HEK293T (cell line): ENCODE measurements around the gene CFAP61.

Experiments
- CTCF ChIA-PET: fragments of 350-600 bp; formaldehyde crosslinking; extraction: SDS; loops from one replicate; lab custom pipeline; 2021; ENCODE audit warnings: antibody characterized with exemption, inconsistent platforms; lab: Yijun Ruan, JAX
- POLR2A ChIA-PET: fragments of 350-600 bp; formaldehyde crosslinking; extraction: SDS; loops from one replicate; lab custom pipeline; 2020; ENCODE audit warnings: antibody characterized with exemption, inconsistent platforms; lab: Yijun Ruan, JAX
- DNase-seq: peaks from one replicate; pipeline ENCODE4 v3.0.0; 2012; ENCODE audit warnings: mixed read lengths; ENCODE audit errors: extremely low spot score
- ARNT ChIP-seq: fragments of 450-650 bp; IDR thresholded peaks from 2 replicates; pipeline ENCODE4 v1.6.1; 2017; ENCODE audit warnings: mild to moderate bottlenecking
- BHLHE40 ChIP-seq: fragments of 450-650 bp; IDR thresholded peaks from 2 replicates; pipeline ENCODE4 v1.6.1; 2016; ENCODE audit warnings: mild to moderate bottlenecking, moderate library complexity, borderline replicate concordance
- CTBP1 ChIP-seq: fragments of 450-650 bp; IDR thresholded peaks from 2 replicates; pipeline ENCODE4 v1.6.1; 2016; ENCODE audit warnings: borderline replicate concordance
- ELF4 ChIP-seq: fragments of 450-650 bp; IDR thresholded peaks from 2 replicates; pipeline ENCODE4 v1.6.1; 2017; ENCODE audit warnings: antibody characterized with exemption
- FOXA1 ChIP-seq: fragments of 450-650 bp; IDR thresholded peaks from 2 replicates; pipeline ENCODE4 v1.6.1; 2016; ENCODE audit warnings: mild to moderate bottlenecking
- FOXK2 ChIP-seq: fragments of 450-650 bp; IDR thresholded peaks from 2 replicates; pipeline ENCODE4 v1.6.1; 2016; ENCODE audit warnings: mild to moderate bottlenecking
- FOXM1 ChIP-seq: fragments of 450-650 bp; IDR thresholded peaks from 2 replicates; pipeline ENCODE4 v1.6.1; 2017; ENCODE audit warnings: mild to moderate bottlenecking, borderline replicate concordance
- HDGF ChIP-seq: fragments of 450-650 bp; IDR thresholded peaks from 2 replicates; pipeline ENCODE4 v1.6.1; 2017; ENCODE audit warnings: antibody characterized with exemption, borderline replicate concordance
- L3MBTL2 ChIP-seq: fragments of 450-650 bp; conservative IDR thresholded peaks from 2 replicates; pipeline ENCODE4 v1.6.1; 2016; ENCODE audit warnings: mild to moderate bottlenecking
- LEF1 ChIP-seq: fragments of 450-650 bp; IDR thresholded peaks from 2 replicates; pipeline ENCODE4 v1.6.1; 2017; ENCODE audit warnings: mild to moderate bottlenecking, borderline replicate concordance
- NFRKB ChIP-seq: fragments of 450-650 bp; IDR thresholded peaks from 2 replicates; pipeline ENCODE4 v1.6.1; 2016; ENCODE audit warnings: mild to moderate bottlenecking, moderate library complexity
- PKNOX1 ChIP-seq: fragments of 450-650 bp; IDR thresholded peaks from 2 replicates; pipeline ENCODE4 v1.6.1; 2016
- SP1 ChIP-seq: fragments of 450-650 bp; IDR thresholded peaks from 2 replicates; pipeline ENCODE4 v1.6.1; 2017
- SUZ12 ChIP-seq: fragments of 450-650 bp; IDR thresholded peaks from 2 replicates; pipeline ENCODE4 v1.6.1; 2016; ENCODE audit warnings: mild to moderate bottlenecking
- TARDBP ChIP-seq: fragments of 450-650 bp; IDR thresholded peaks from 2 replicates; pipeline ENCODE4 v1.6.1; 2016
- ZNF384 ChIP-seq: fragments of 450-650 bp; IDR thresholded peaks from 2 replicates; pipeline ENCODE4 v1.6.1; 2016

Gene CFAP61

DNA sequence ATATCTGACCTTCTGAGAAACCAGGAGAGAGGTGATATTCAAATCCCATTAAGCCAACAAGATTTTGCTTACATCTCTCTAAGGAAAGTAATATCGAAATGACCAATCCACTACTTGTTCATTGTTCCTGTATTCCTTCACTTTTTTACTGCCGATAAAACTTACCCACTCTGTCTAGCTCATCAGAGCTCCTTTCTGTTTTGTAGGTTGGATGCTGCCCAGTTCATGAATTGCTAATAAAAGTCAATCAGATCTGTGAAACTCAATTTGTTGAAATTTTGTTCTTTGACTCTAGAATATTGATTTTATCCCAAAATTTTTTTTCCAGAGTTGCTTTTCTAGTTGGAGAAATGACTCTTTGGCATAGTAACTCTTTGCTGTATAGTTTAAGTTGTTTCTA, 166.7 kb downstream of the CFAP61 start:
- TF ChIP-seq BHLHE40 (no peak), FOXA1 (no peak), HDGF (no peak), L3MBTL2 (no peak), SP1 (no peak), FOXK2 (no peak), PKNOX1 (no peak)
- CTCF ChIA-PET = no interaction called here
- no peak for DNase-seq
- POLR2A ChIA-PET = no interaction called here

- ChIA-PET POLR2A (no interaction called here), CTCF (no interaction called here)
- TF ChIP-seq PKNOX1 (no peak), LEF1 (no peak), HDGF (no peak), SUZ12 (no peak), ELF4 (no peak), ZNF384 (no peak), SP1 (no peak)
- no peak for DNase-seq
Measured at GRCh38 chr20:20220134-20220533, 167.8 kb downstream of the CFAP61 start.

GRCh38 chr20:20223981-20224380, 171.6 kb downstream of the CFAP61 start:
- TF ChIP-seq ELF4 = no peak
- TF ChIP-seq SUZ12 = no peak
- TF ChIP-seq TARDBP = no peak
- TF ChIP-seq FOXK2 = no peak
- no peak for TF ChIP-seq L3MBTL2
- no peak for TF ChIP-seq ZNF384
- no peak for TF ChIP-seq HDGF
- no peak for TF ChIP-seq LEF1
- no peak for TF ChIP-seq FOXM1
- no peak for TF ChIP-seq PKNOX1
- TF ChIP-seq BHLHE40 = no peak
- no peak for TF ChIP-seq NFRKB
- TF ChIP-seq ARNT = no peak
- POLR2A ChIA-PET = no interaction called here
- CTCF ChIA-PET = no interaction called here
- DNase-seq = no peak

- ChIA-PET POLR2A (no interaction called here), CTCF (no interaction called here)
- DNase-seq = no peak
- TF ChIP-seq BHLHE40 = no peak
- TF ChIP-seq FOXM1 = no peak
Measured at GRCh38 chr20:20224806-20225205, 172.5 kb downstream of the CFAP61 start.

DNA sequence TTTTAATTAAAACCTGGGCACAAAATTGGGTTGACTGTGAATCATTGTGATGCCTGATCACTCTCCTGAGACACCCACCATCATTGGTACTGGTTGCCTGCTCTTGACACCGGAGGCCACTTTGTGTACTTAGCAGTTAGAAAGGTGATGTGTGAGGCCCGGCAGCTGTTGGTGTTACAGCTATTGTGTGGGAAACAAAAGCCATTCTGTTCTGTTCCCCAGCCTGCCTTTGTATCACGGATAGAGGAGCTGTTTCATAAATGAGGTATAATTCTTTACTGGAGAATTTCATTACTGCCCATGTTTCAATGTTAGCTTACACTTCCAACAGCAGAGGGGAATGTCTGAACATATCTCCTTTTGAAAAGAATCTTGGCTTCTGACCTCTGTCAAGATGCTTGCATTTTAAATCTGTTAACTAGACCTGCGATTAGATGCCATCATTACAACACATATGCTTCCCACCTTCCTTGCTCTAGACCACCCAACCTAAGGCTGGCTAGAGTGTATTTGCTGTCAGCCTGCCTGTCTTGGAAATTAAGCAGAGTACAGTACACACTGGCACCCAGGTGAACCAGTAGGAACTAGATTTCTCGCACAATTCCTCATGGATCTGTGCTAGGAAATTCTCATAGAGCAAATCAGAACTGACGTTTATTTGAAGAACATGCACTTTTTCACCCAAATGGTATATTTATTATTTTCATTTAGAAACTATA, 173.2 kb downstream of the CFAP61 start:
- ChIA-PET CTCF (no interaction called here), POLR2A (no interaction called here)
- no peak for TF ChIP-seq TARDBP
- TF ChIP-seq HDGF = no peak
- no peak for TF ChIP-seq FOXM1
- TF ChIP-seq FOXK2 = no peak
- TF ChIP-seq CTBP1 = no peak
- TF ChIP-seq ZNF384 = no peak
- TF ChIP-seq BHLHE40 = no peak
- TF ChIP-seq LEF1 = no peak
- TF ChIP-seq SUZ12 = no peak
- no peak for TF ChIP-seq PKNOX1
- TF ChIP-seq NFRKB = no peak
- DNase-seq = no peak

- POLR2A ChIA-PET = no interaction called here
- no peak for DNase-seq
- CTCF ChIA-PET = no interaction called here
- TF ChIP-seq FOXK2 (no peak), LEF1 (no peak), NFRKB (no peak)
Measured at GRCh38 chr20:20226554-20226953, 174.2 kb downstream of the CFAP61 start.

- TF ChIP-seq PKNOX1 (no peak), CTBP1 (no peak), L3MBTL2 (no peak), FOXA1 (no peak), FOXK2 (no peak), TARDBP (no peak), LEF1 (no peak)
- ChIA-PET POLR2A (no interaction called here), CTCF (no interaction called here)
- no peak for DNase-seq
Measured at GRCh38 chr20:20227013-20227571, 174.8 kb downstream of the CFAP61 start.
